Activated naive CD4-positive, alpha-beta T cell treated with anti-CD3 and anti-CD28 coated beads for 36 hours (primary cell): ENCODE data around the gene KHNYN. TPM values are rescaled to one million over a fixed set of nuclear protein-coding genes. Genes with fewer than 3 reads are reported as not detected.
"Not testable (repeated sequence)": the region's sequence is repeated elsewhere in the genome, so short reads cannot be mapped to it uniquely, and the experiment has no call there.

Source experiments
- CTCF ChIA-PET: fragments of 350-600 bp; sonication (Branson Sonifier 250); formaldehyde crosslinking; loops from one replicate; lab custom pipeline; 2021; ENCODE audit warnings: antibody characterized with exemption; lab: Charles Lee
- DNase-seq: peaks from one replicate; pipeline ENCODE4 v3.0.0-alpha.2; 2020
- H3K27ac Mint-ChIP-seq: one replicate; pipeline ENCODE4 v1.8.0; 2021; ENCODE audit warnings: mild to moderate bottlenecking, mixed read lengths
- H3K27me3 Mint-ChIP-seq: one replicate; pipeline ENCODE4 v1.8.0; 2021; ENCODE audit warnings: low read depth, mixed read lengths
- H3K36me3 Mint-ChIP-seq: one replicate; pipeline ENCODE4 v1.8.0; 2021; ENCODE audit warnings: low read depth, mixed read lengths
- H3K4me1 Mint-ChIP-seq: one replicate; pipeline ENCODE4 v1.8.0; 2021; ENCODE audit warnings: low read depth, mixed read lengths
- H3K4me3 Mint-ChIP-seq: one replicate; pipeline ENCODE4 v1.8.0; 2021; ENCODE audit warnings: mild to moderate bottlenecking, moderate library complexity, mixed read lengths
- H3K9me3 Mint-ChIP-seq: one replicate; pipeline ENCODE4 v1.8.0; 2021; ENCODE audit warnings: mixed read lengths
- intact Hi-C: fragments of 100-400 bp; cut with micrococcal nuclease; formaldehyde crosslinking; loops from one replicate; pipeline ENCODE4 v1.15.1; 2023
- total RNA-seq, 2 experiments: library from RNA; stranded (reverse); gene quantifications; one replicate each; pipeline ENCODE4 v1.2.3, GENCODE V29; 2021

KHNYN gene
- 10 to 100 TPM; 59.8 to 62.5 TPM for total RNA-seq

DNA sequence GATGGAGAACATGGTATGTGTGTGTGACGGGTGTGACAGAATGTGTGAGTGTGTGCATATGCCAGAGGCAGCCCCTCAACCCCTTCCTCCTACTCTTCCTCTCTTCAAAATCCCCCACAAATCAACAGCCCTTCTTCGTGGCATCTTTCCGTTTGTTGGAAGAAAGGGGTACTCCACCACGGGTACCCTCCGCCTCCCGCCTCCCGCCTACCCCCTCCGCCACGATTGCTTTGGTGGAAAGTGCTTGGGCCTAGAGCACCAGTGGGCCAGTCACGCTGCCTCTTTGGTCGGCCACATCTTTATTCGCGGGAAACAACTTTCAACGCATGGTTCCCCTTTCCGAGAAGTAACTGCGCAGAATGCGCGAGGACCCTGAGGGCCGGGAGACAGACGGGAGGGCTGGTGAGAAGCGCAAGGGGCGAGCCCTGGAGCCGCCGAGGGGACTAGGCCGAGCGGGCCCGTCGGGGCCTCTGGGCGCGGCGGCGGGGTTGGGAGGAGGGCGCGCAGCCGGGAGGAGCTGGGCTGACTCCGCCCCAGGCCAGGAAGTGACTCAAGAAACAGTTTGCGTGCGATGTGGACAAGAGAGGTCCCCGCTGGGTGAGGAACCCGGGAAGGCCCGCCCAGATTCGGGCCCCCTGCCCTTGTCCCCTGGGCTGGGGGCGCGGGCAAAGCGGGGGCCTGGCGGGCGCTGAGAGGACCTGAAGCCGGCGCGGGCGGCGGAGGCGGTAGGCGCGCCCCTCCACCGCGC, at the start of gene KHNYN, which contains the start of gene CBLN3:
KHNYN (plus strand) TSS at position 560 of the 748 bp plus-strand sequence. CDS start 777 bp downstream, outside the sequence.
CBLN3 (minus strand) TSS at position 274 of the 748 bp plus-strand sequence. CDS start 614 bp downstream, outside the sequence.
- peak within 1 kb of the TSS; percentile 95 for H3K4me3 Mint-ChIP-seq
- peak; percentile 92 for DNase-seq
- H3K36me3 Mint-ChIP-seq, result peaks cover 15% of the 10 kb centered on the region
- H3K4me1 Mint-ChIP-seq, result peaks cover 52% of the 10 kb centered on the region
- no peaks in the 10 kb centered on the region for H3K9me3 Mint-ChIP-seq
- CTCF ChIA-PET, result interaction anchor here (0.9 to 18.0 kb wide), 6 partner anchors 12 to 155 kb away, joined by 4 to 617 read pairs (median 40); partner anchors contain the start of genes ADCY4, CIDEB, RIPK3 and SDR39U1
- H3K27me3 Mint-ChIP-seq, result no peaks in the 10 kb centered on the region
- peak within 1 kb of the TSS; percentile 97 for H3K27ac Mint-ChIP-seq
- intact Hi-C loops, result loop anchor here (1.0 to 2.0 kb wide), 4 partner anchors 31 to 288 kb away; partner anchors contain the start of genes EMC9, GMPR2, NEDD8 and NYNRIN

- Mint-ChIP-seq H3K9me3 (no peaks in the 10 kb centered on the region), H3K36me3 (no peaks in the 10 kb centered on the region), H3K27me3 (peaks cover 5% of the 10 kb centered on the region), H3K27ac (no peak overlapping the region), H3K4me3 (no peak overlapping the region), H3K4me1 (peaks cover 4% of the 10 kb centered on the region)
- intact Hi-C loops, result no loop called here
- peak; percentile 53 for DNase-seq
- CTCF ChIA-PET, result no interaction called here
These were observed 48.2 kb upstream of the KHNYN start for GRCh38 chr14:24381363-24382063.

DNA sequence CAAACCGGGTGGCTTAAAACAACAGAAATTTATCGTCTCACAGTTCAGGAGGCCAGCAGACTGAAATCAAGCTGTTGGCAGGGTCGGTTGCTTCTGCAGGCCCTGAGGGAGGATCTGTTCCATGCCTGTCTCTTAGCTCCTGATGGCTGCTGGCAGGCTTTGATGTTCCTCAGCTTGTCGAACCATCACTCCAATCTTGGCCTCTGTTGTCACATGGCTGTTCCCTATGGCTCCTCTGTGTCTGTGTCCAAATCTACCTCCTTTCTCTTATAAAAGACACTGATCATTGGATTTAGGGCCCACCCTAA, 47.7 kb upstream of the KHNYN start:
- peaks cover 4% of the 10 kb centered on the region for H3K4me1 Mint-ChIP-seq
- H3K4me3 Mint-ChIP-seq, result no peak overlapping the region
- peaks cover 5% of the 10 kb centered on the region for H3K27me3 Mint-ChIP-seq
- no peak overlapping the region for H3K27ac Mint-ChIP-seq
- no peak for DNase-seq
- no peaks in the 10 kb centered on the region for H3K9me3 Mint-ChIP-seq
- CTCF ChIA-PET, result interaction anchor here (0.7 kb wide), 1 partner anchor 76 kb away, joined by 3 read pairs; no protein-coding TSS in a partner anchor
- intact Hi-C loops, result no loop called here
- no peaks in the 10 kb centered on the region for H3K36me3 Mint-ChIP-seq

- H3K36me3 Mint-ChIP-seq, result no peaks in the 10 kb centered on the region
- H3K4me1 Mint-ChIP-seq, result peaks cover 4% of the 10 kb centered on the region
- no peak overlapping the region for H3K27ac Mint-ChIP-seq
- CTCF ChIA-PET, result no interaction called here
- intact Hi-C loops, result no loop called here
- no peak overlapping the region for H3K4me3 Mint-ChIP-seq
- no peak for DNase-seq
- H3K27me3 Mint-ChIP-seq, result peaks cover 5% of the 10 kb centered on the region
- no peaks in the 10 kb centered on the region for H3K9me3 Mint-ChIP-seq
These were observed 45.6 kb upstream of the KHNYN start for GRCh38 chr14:24384169-24384568.

DNA sequence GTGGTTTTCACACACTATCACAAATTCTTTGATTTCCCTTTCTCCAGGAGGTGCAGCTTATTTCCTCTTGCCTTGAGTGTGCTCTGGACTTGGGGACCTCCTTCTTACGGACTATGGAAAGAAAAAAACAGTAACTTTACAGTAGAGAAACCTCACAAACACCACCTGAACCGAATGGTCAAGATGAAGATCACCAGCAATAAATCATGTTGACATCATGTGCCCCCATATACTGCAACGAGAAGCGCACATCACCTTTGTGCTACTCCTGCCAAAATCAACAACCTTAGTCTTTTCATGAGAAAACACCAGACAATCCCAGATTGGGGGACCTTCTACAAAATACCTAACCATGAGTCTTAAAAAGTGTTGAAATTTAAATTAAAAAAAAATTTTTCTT, 44.2 kb upstream of the KHNYN start:
- H3K4me3 Mint-ChIP-seq, result no peak overlapping the region
- no peaks in the 10 kb centered on the region for H3K9me3 Mint-ChIP-seq
- peaks cover 5% of the 10 kb centered on the region for H3K27me3 Mint-ChIP-seq
- intact Hi-C loops, result no loop called here
- no peaks in the 10 kb centered on the region for H3K36me3 Mint-ChIP-seq
- H3K27ac Mint-ChIP-seq, result no peak overlapping the region
- CTCF ChIA-PET, result no interaction called here
- peaks cover 4% of the 10 kb centered on the region for H3K4me1 Mint-ChIP-seq
- no peak for DNase-seq

- H3K4me1 Mint-ChIP-seq, result no peaks in the 10 kb centered on the region
- no peak overlapping the region for H3K27ac Mint-ChIP-seq
- no peak for DNase-seq
- CTCF ChIA-PET, result interaction anchor here (0.6 to 1.0 kb wide), 3 partner anchors 23 to 53 kb away, joined by 3 to 4 read pairs (median 4); no protein-coding TSS in a partner anchor
- intact Hi-C loops, result no loop called here
- no peaks in the 10 kb centered on the region for H3K36me3 Mint-ChIP-seq
- no peaks in the 10 kb centered on the region for H3K9me3 Mint-ChIP-seq
- H3K4me3 Mint-ChIP-seq, result no peak overlapping the region
- H3K27me3 Mint-ChIP-seq, result peaks cover 5% of the 10 kb centered on the region
These were observed 42.8 kb upstream of the KHNYN start for GRCh38 chr14:24387009-24387345.

DNA sequence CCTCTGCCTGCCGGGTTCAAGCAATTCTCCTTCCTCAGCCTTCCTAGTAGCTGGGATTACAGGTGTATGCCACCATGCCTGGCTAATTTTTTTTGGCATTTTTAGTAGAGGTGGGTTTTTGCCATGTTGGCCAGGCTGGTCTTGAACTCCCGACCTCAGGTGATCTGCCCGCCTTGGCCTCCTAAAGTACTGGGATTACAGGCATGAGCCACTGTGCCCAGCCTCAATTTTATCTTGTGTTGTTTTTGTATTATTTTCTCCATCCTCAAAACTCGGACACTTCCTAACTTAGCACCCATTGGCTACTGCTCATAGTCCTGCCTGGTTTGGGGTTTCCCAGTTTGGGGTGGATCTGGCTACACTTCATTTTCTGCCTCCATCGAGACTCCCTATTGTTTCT, 42.2 kb upstream of the KHNYN start:
- intact Hi-C loops, H3K9me3 Mint-ChIP-seq, H3K4me1 Mint-ChIP-seq, H3K27me3 Mint-ChIP-seq, H3K27ac Mint-ChIP-seq, DNase-seq, H3K36me3 Mint-ChIP-seq, H3K4me3 Mint-ChIP-seq: not testable (repeated sequence)
- CTCF ChIA-PET, result interaction anchor here (0.9 kb wide), 1 partner anchor 44 kb away, joined by 3 read pairs; no protein-coding TSS in a partner anchor

DNA sequence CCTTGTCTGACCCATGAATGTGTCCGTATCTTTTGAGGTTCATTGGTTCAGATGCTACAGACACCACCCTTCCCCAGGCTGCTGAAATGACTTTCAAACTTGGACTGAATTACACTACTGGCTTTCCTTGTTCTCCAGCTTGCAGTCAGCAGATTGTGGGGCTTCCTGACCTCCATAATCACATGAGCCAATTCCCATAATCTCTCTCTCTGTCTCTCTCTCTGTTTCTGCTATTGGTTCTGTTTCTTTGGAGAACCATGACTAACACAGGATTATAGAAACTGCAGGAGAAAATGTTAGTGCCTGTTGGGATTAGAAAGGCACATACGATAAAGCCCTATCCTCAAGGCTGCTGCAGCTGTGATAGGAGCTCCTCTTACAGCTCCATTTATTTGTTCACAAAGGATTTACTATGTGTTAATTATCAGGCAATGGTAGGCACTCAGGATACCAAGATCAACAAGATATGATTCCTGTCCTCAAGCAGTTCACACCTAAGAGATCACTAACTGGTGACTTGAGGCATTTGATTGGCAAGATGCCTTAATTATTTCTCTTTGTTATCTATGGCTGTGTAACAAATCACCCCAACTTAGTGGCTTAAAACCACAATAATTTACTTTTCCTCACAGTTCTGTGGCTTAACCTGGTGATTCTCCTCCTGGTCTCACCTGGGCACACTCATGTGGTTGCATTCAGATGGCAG, 41.1 kb upstream of the KHNYN start:
- H3K27ac Mint-ChIP-seq, result no peak overlapping the region
- H3K27me3 Mint-ChIP-seq, result peaks cover 5% of the 10 kb centered on the region
- no peaks in the 10 kb centered on the region for H3K9me3 Mint-ChIP-seq
- H3K4me3 Mint-ChIP-seq, result no peak overlapping the region
- no peak for DNase-seq
- H3K36me3 Mint-ChIP-seq, result no peaks in the 10 kb centered on the region
- CTCF ChIA-PET, result interaction anchor here (0.6 to 0.9 kb wide), 2 partner anchors 41 to 43 kb away, joined by 3 to 8 read pairs; no protein-coding TSS in a partner anchor
- intact Hi-C loops, result no loop called here
- no peaks in the 10 kb centered on the region for H3K4me1 Mint-ChIP-seq

- CTCF ChIA-PET, result interaction anchor here (2.8 kb wide), 1 partner anchor 56 kb away, joined by 9 read pairs; no protein-coding TSS in a partner anchor
- no peak overlapping the region for H3K4me3 Mint-ChIP-seq
- peaks cover 3% of the 10 kb centered on the region for H3K27me3 Mint-ChIP-seq
- no peak for DNase-seq
- H3K4me1 Mint-ChIP-seq, result no peaks in the 10 kb centered on the region
- no peaks in the 10 kb centered on the region for H3K36me3 Mint-ChIP-seq
- intact Hi-C loops, result no loop called here
- H3K27ac Mint-ChIP-seq, result no peak overlapping the region
- H3K9me3 Mint-ChIP-seq, result no peaks in the 10 kb centered on the region
These were observed 40.4 kb upstream of the KHNYN start for GRCh38 chr14:24389226-24389848.

DNA sequence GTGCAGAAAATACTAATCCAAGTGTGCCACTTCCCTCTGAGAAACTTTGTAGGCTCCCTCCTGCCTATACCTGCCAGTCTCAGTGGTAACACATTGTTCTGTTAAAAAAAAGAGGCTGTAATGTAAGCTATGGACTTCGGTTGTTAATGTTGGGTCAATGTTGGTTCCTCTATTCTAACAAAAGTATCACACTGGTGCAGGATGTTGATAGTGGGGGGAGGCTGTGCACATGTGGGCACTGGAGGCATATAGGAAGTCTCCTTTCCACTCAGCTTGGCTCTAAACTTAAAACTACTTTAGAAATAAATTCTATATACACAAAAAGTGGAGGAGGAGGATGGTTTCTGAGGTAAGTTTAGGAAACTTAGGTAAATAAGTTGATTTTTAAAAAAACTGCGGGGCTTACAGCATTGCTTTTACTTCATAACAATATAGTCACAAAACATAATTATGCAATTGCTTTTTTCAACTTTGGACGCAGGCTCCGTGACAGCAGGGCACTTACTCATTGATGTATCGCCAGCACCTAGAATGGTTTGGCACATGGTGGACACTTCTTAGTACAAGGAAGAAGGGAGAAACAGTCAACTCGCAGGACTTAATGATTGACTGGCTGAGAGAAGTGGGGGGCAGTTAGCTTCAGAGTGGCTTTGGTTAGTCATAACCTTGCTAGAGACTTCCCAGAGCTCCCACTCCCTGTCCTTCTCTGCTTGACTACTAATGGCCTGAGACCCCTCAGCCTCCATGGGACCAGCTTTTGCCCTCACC, 38.9 kb upstream of the KHNYN start:
- no peak overlapping the region for H3K4me3 Mint-ChIP-seq
- H3K9me3 Mint-ChIP-seq, result no peaks in the 10 kb centered on the region
- H3K36me3 Mint-ChIP-seq, result no peaks in the 10 kb centered on the region
- H3K27me3 Mint-ChIP-seq, result no peaks in the 10 kb centered on the region
- intact Hi-C loops, result no loop called here
- no peak for DNase-seq
- no peaks in the 10 kb centered on the region for H3K4me1 Mint-ChIP-seq
- no peak overlapping the region for H3K27ac Mint-ChIP-seq
- CTCF ChIA-PET, result interaction anchor here (0.9 to 2.8 kb wide), 3 partner anchors 26 to 58 kb away, joined by 3 to 9 read pairs (median 4); no protein-coding TSS in a partner anchor

GRCh38 chr14:24392325-24393091, 37.2 kb upstream of the KHNYN start:
- DNase-seq, result no peak
- intact Hi-C loops, result no loop called here
- CTCF ChIA-PET, result no interaction called here
- no peak overlapping the region for H3K4me3 Mint-ChIP-seq
- H3K27me3 Mint-ChIP-seq, result no peaks in the 10 kb centered on the region
- H3K9me3 Mint-ChIP-seq, result no peaks in the 10 kb centered on the region
- no peaks in the 10 kb centered on the region for H3K36me3 Mint-ChIP-seq
- no peak overlapping the region for H3K27ac Mint-ChIP-seq
- no peaks in the 10 kb centered on the region for H3K4me1 Mint-ChIP-seq
